NCI-H1092 treated with DMSO at 0.1 percent for 48 hours (cell line): Measurements from ENCODE around the gene TEX22.

Source experiments
- DNase-seq: peaks from one replicate; lab custom pipeline; 2025; lab: John Stamatoyannopoulos, UW

The TEX22 gene

DNA sequence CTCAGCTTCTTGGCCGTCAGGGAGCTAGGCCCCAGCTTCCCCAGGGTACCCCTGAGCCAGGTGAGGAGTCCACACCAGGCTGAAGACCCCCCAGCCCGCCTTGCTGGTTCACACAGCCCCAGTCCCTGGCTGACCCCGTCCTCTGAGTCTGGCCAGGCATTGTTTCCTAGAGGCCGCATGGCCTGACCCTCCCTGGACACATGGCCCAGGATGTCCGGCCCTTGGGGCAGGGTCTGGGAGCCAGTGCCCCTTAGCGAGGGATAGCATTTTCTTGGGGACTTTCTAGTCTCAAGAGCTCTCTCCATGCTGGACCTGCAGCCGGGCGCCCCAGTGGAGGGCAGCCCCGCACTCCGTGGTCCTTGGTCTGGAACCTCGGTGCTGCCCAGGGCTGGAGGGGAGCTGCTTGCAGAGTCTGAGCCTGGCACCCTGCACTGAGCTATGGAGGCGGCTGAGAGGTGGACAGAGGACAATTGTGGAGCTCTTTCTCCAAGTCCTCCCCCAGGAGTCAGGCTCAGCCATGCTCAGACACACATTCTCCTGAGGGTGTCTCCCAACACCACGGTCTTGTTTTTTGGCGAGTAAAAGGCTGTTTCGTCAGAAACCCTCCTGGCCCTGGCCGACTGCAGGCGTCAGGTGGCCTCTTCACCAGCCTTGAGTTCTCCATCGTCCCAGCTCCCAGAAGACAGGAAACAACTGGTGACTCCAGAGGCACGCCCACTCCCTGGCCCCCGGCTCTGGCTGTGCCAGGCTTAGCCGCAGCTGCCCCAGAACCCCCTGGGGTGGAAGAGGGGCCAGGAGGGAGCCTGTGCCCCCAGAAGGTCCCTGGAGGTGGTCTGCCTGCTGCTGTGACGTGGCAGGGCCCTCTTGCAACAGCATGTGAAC is 58.6 kb downstream of the TEX22 start:
- DNase-seq: no peak

DNA sequence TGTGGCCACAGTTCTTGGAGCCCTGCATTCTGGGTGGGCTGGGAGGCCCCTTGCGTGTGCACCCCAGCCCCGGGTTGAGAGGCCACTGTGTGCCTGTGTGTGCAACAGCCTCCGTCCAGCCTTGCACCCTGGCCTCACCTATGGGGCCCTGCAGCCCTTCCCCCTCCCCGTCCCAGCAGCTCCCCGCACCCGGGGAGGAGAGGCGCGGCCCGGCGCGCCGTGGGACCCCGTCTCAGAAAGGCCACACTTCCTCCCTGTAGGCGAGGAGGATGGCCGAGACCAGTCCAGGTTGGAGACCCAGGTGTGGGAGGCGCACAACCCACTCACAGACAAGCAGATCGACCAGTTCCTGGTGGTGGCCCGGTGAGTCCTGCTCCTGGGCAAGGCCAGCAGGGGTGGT is 59.7 kb downstream of the TEX22 start:
- DNase-seq: no peak

DNA sequence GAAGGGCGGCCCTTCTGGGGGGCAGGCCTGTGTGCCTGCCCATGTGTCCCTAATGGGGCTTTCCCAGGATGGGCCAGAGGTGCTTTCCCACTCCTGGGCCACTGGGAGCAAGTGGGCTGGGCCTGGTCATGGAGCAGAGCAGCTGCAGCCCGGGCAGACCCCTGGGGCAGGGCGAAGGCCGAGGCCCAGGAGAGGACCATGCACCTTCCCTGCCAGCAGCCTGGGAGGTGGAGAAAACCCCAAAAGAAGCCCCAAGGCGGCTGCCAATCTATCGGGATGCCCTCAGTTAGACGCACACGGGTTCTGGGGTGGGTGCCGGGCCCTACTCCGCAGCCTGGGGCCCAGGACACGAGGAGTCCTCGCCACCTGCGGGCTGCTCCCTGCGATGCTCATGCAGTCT is 60.2 kb downstream of the TEX22 start:
- DNase-seq: no peak

DNA sequence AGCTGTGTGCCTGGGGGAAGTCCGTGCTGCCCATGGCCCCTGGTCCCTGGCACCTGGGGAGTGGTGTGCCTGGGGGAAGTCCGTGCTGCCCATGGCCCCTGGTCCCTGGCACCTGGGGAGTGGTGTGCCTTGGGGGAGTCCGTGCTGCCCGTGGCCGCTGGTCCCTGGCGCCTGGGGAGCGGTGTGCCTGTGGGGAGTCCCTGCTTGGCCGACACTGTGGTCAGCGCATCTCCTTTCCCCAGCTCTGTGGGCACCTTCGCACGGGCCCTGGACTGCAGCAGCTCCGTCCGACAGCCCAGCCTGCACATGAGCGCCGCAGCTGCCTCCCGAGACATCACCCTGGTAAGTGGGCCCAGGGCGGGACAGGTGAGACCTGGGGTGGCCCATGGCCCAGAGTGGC is 61.8 kb downstream of the TEX22 start:
- DNase-seq: no peak

DNA sequence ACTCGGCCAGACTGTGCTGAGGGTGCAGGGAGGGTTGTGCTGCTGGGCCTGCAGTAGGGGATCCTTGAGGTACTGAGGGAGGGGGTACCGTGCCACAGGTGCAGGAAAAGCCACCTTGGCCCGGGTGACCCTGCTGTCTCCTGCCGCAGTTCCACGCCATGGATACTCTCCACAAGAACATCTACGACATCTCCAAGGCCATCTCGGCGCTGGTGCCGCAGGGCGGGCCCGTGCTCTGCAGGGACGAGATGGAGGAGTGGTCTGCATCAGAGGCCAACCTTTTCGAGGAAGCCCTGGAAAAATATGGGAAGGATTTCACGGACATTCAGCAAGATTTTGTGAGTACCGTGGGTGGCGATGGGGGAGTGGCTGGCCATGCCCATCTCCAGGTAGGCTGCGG is 62.3 kb downstream of the TEX22 start:
- no peak for DNase-seq

DNA sequence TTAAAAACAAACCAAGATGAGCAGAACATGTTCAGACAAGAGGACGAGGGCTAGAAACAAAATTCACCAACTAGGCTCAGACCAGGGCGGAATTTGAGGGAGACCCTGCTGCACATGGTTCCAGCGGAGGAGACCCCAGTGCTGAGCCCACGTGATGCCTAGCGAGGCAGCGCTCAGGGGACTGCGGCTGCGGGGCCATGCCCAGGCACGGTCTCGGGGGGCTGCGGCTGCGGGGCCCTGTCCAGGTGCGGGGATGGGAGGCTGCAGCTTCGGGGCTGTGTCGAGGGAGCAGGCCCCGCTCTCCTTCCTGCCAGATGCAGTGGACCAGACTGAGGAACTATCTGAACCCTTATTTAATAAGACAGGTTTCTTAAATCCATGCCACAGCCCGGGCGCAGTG is 63.6 kb downstream of the TEX22 start:
- DNase-seq: no peak
